Measurements from ENCODE around the gene ISG20L2. TPM values are rescaled to one million over a fixed set of nuclear protein-coding genes. Genes with fewer than 3 reads are reported as not detected.

Gene ISG20L2
- total RNA-seq, 1 experiment from 2014 or later = 41.7 TPM

- peak overlapping the region; percentile 40; the same call in 1 of the 2 replicates for H3K9ac ChIP-seq (ENCODE audit: low read length)
- H3K36me3 ChIP-seq (ENCODE audit: control insufficient read depth in 1 of 2, insufficient read depth in 2 of 2, low read length in 2 of 2) = peaks cover 20 to 38% of the 10 kb centered on the region in 2 experiments; a peak in 2 of 4 replicates
- ATAC-seq (no peak), DNase-seq (ENCODE audit: low read depth, low spot score) (no peak)
- H3K79me2 ChIP-seq (ENCODE audit: insufficient read depth, low read length) = peaks cover 64% of the 10 kb centered on the region
- RAD21 ChIA-PET (ENCODE audit: low non-redundant PET in 1 of 2, low total read pairs in 2 of 2, uncharacterized antibody in 2 of 2, unreplicated experiment in 2 of 2) = no interaction called here
- no peak overlapping the region for H2AFZ ChIP-seq (ENCODE audit: low read depth, low read length, poor library complexity, severe bottlenecking)
- H3K4me2 ChIP-seq (ENCODE audit: low read length) = peak overlapping the region; percentile 72
- peak overlapping the region; percentile 69 for H3K27ac ChIP-seq (ENCODE audit: low read depth, low read length)
- no peaks in the 10 kb centered on the region for H4K20me1 ChIP-seq (ENCODE audit: insufficient read depth)
- H3K4me1 ChIP-seq (ENCODE audit: control insufficient read depth in 1 of 2, insufficient read depth in 2 of 2, low read length in 2 of 2) = peaks cover 18 to 39% of the 10 kb centered on the region in 2 experiments
- no TSS peak for BruUV-seq (replicated peaks)
- H3K4me3 ChIP-seq (replicated peaks in 1 of 2; ENCODE audit: low read depth in 1 of 2, low read length in 2 of 2) = peak overlapping the region in 1 of 2 experiments; percentile 80; a peak in 2 of 4 replicates
- intact Hi-C loops (cut with micrococcal nuclease) = loop anchor here (10.0 kb wide), 1 partner anchor 237 kb away; the partner anchor contains the start of gene MEF2D
- H3K9me2 ChIP-seq (ENCODE audit: insufficient read depth) = no peaks in the 10 kb centered on the region
- H3K9me3 ChIP-seq (ENCODE audit: control insufficient read depth in 1 of 2, insufficient read depth in 1 of 2, low read depth in 1 of 2, low read length in 2 of 2) = no peaks in the 10 kb centered on the region
- TF ChIP-seq SP1 (IDR thresholded peaks at IDR 0.05; ENCODE audit: low read depth) = no peak
- TF ChIP-seq CBX3 (IDR thresholded peaks at IDR 0.05; ENCODE audit: low read depth) = no peak
- no peak for TF ChIP-seq ZFX (IDR thresholded peaks at IDR 0.05)
- TF ChIP-seq YY1 (IDR thresholded peaks at IDR 0.05; ENCODE audit: extremely low read depth, insufficient replicate concordance, low read depth, low read length) = no peak
- no peak for TF ChIP-seq EGR1 (IDR thresholded peaks at IDR 0.05; ENCODE audit: low read depth)
- no peak for TF ChIP-seq CEBPB (IDR thresholded peaks at IDR 0.05; ENCODE audit: low read depth)
- POLR2A ChIA-PET = interaction anchor here (1.4 to 1.6 kb wide), 2 partner anchors 14 to 118 kb away, joined by 5 to 28 read pairs; partner anchors contain the start of genes ISG20L2 and METTL25B
- H3K27me3 ChIP-seq (ENCODE audit: insufficient read depth, low read length) = no peaks in the 10 kb centered on the region
- CTCF ChIA-PET = interaction anchor here (1.0 to 1.5 kb wide), 2 partner anchors 14 to 16 kb away, joined by 3 to 8 read pairs; partner anchors contain the start of genes ISG20L2 and METTL25B
Observed at GRCh38 chr1:156742017-156742416, 13.5 kb upstream of the ISG20L2 start.

GRCh38 chr1:156741481-156741983, 13.0 kb upstream of the ISG20L2 start:
- POLR2A ChIA-PET = interaction anchor here (0.6 to 1.6 kb wide), 12 partner anchors 8 to 118 kb away, joined by 3 to 28 read pairs (median 4); partner anchors contain the start of genes CRABP2, HDGF, ISG20L2 and METTL25B
- Histone ChIP-seq H3K9me3 (ENCODE audit: control insufficient read depth in 1 of 2, insufficient read depth in 1 of 2, low read depth in 1 of 2, low read length in 2 of 2) (no peaks in the 10 kb centered on the region), H3K9ac (ENCODE audit: low read length) (peak overlapping the region; percentile 40), H3K4me1 (ENCODE audit: control insufficient read depth in 1 of 2, insufficient read depth in 2 of 2, low read length in 2 of 2) (peaks cover 18 to 35% of the 10 kb centered on the region in 2 experiments), H3K79me2 (ENCODE audit: insufficient read depth, low read length) (peaks cover 59% of the 10 kb centered on the region), H3K36me3 (ENCODE audit: control insufficient read depth in 1 of 2, insufficient read depth in 2 of 2, low read length in 2 of 2) (peaks cover 21 to 40% of the 10 kb centered on the region in 2 experiments; a peak in 3 of 4 replicates), H3K27ac (ENCODE audit: low read depth, low read length) (peak overlapping the region; percentile 69), H4K20me1 (ENCODE audit: insufficient read depth) (no peaks in the 10 kb centered on the region), H3K27me3 (ENCODE audit: insufficient read depth, low read length) (no peaks in the 10 kb centered on the region), H3K4me3 (replicated peaks in 1 of 2; ENCODE audit: low read depth in 1 of 2, low read length in 2 of 2) (peak overlapping the region; percentile 38 to 80), H2AFZ (ENCODE audit: low read depth, low read length, poor library complexity, severe bottlenecking) (no peak overlapping the region), H3K9me2 (ENCODE audit: insufficient read depth) (no peaks in the 10 kb centered on the region), H3K4me2 (ENCODE audit: low read length) (peak overlapping the region; percentile 72)
- DNase-seq (ENCODE audit: low read depth, low spot score) (no peak), ATAC-seq (peak; percentile 1; the same call in 1 of the 2 replicates)
- CTCF ChIA-PET = interaction anchor here (0.9 to 1.6 kb wide), 7 partner anchors 10 to 186 kb away, joined by 3 to 21 read pairs (median 7); partner anchors contain the start of genes HDGF, METTL25B and PRCC
- intact Hi-C loops (cut with micrococcal nuclease) = loop anchor here (1.0 to 10.0 kb wide), 3 partner anchors 13 to 237 kb away; partner anchors contain the start of genes ISG20L2, MEF2D, METTL25B and PRCC
- BruUV-seq (replicated peaks) = TSS peak; percentile 75
- RAD21 ChIA-PET (ENCODE audit: low non-redundant PET in 1 of 2, low total read pairs in 2 of 2, uncharacterized antibody in 2 of 2, unreplicated experiment in 2 of 2) = interaction anchor here (0.8 to 1.6 kb wide), 6 partner anchors 13 to 52 kb away, joined by 3 to 5 read pairs (median 4); partner anchors contain the start of genes PRCC (in 2 of the 2), ISG20L2 (in 1 of the 2) and METTL25B (in 1 of the 2)
- TF ChIP-seq POLR2A (IDR thresholded peaks at IDR 0.05; ENCODE audit: borderline replicate concordance, extremely low read depth, insufficient read depth, insufficient read length) = no peak
- TF ChIP-seq SIN3A (IDR thresholded peaks at IDR 0.05; ENCODE audit: low read depth) = no peak
- TF ChIP-seq CTCF (IDR thresholded peaks at IDR 0.05 in 2 of 3, conservative IDR thresholded peaks at IDR 0.05 in 1 of 3; ENCODE audit: borderline replicate concordance in 1 of 3, insufficient read depth in 1 of 3, low read depth in 2 of 3, low read length in 2 of 3) = no peak
- TF ChIP-seq ATF3 (IDR thresholded peaks at IDR 0.05) = no peak
- no peak for TF ChIP-seq EZH2phosphoT487 (IDR thresholded peaks at IDR 0.05; ENCODE audit: borderline replicate concordance)
- TF ChIP-seq YY1 (IDR thresholded peaks at IDR 0.05; ENCODE audit: extremely low read depth, insufficient replicate concordance, low read depth, low read length) = no peak
- no peak for TF ChIP-seq EGR1 (IDR thresholded peaks at IDR 0.05; ENCODE audit: low read depth)
- TF ChIP-seq SP1 (IDR thresholded peaks at IDR 0.05; ENCODE audit: low read depth) = no peak
- TF ChIP-seq ZBTB33 (IDR thresholded peaks at IDR 0.05; ENCODE audit: extremely low read depth, insufficient replicate concordance, low read length) = no peak
- no peak for TF ChIP-seq ZNF274 (IDR thresholded peaks at IDR 0.05; ENCODE audit: low read depth, low read length)
- no peak for TF ChIP-seq CBX3 (IDR thresholded peaks at IDR 0.05; ENCODE audit: low read depth)
- TF ChIP-seq EZH2 (IDR thresholded peaks at IDR 0.05) = no peak

Data from HCT116 (cell line).